ENCODE results near the gene GPSM1. TPM values are rescaled to one million over a fixed set of nuclear protein-coding genes. Genes with fewer than 3 reads are reported as not detected.

Gene GPSM1
- total and polyA plus RNA-seq, 7 donors: 0.34 to 2.3 (median 1.3) TPM

GRCh38 chr9:136325358-136325757, 2.0 kb upstream of the GPSM1 start:
- intact Hi-C loops (cut with DNase I): no loop called here
- no peak for TF ChIP-seq CTCF (IDR thresholded peaks at IDR 0.05)
- no peak for DNase-seq

GRCh38 chr9:136326061-136326760, 1.1 kb upstream of the GPSM1 start:
- peaks cover 0 to 48% (median 8%) of the 10 kb centered on the region in 3 donors for H3K27me3 ChIP-seq (ENCODE audit: insufficient read depth in 3 of 3, low read length in 2 of 3)
- H3K9me3 ChIP-seq: no peaks in the 10 kb centered on the region
- H3K36me3 ChIP-seq (ENCODE audit: insufficient read depth in 1 of 2, low read depth in 1 of 2): no peaks in the 10 kb centered on the region
- H3K4me3 ChIP-seq: no peak overlapping the region
- DNase-seq (no peak), ATAC-seq (no peak)
- WGBS, 3 donors: 26 to 38% (median 37%) methylated on average over 26 to 28 of the region's 28 CpGs
- H3K4me1 ChIP-seq: peaks cover 5% of the 10 kb centered on the region
- intact Hi-C loops (cut with DNase I): no loop called here
- no peak overlapping the region for H3K27ac ChIP-seq
- no peak for TF ChIP-seq CTCF (IDR thresholded peaks at IDR 0.05)

More at GRCh38 chr9:136325358-136325757, 2.0 kb upstream of the GPSM1 start:
- H3K27me3 ChIP-seq (ENCODE audit: insufficient read depth in 3 of 3, low read length in 2 of 3): peaks cover 0 to 52% (median 8%) of the 10 kb centered on the region in 3 donors
- no peak for ATAC-seq
- peaks cover 5% of the 10 kb centered on the region for H3K4me1 ChIP-seq
- WGBS, 3 donors: 81 to 93% (median 87%) methylated on average over 13 of the region's 13 CpGs
- no peaks in the 10 kb centered on the region for H3K36me3 ChIP-seq (ENCODE audit: insufficient read depth in 1 of 2, low read depth in 1 of 2)
- no peak overlapping the region for H3K27ac ChIP-seq
- no peak overlapping the region for H3K4me3 ChIP-seq
- no peaks in the 10 kb centered on the region for H3K9me3 ChIP-seq

- no peaks in the 10 kb centered on the region for H3K9me3 ChIP-seq
- H3K36me3 ChIP-seq (ENCODE audit: insufficient read depth in 1 of 2, low read depth in 1 of 2): no peaks in the 10 kb centered on the region
- intact Hi-C loops (cut with DNase I): no loop called here
- peaks cover 5% of the 10 kb centered on the region for H3K4me1 ChIP-seq
- peak overlapping the region; percentile 63 for H3K4me3 ChIP-seq
- ATAC-seq (peak in 1 of 4 donors; percentile 10), DNase-seq (no peak)
- no peak for TF ChIP-seq CTCF (IDR thresholded peaks at IDR 0.05)
- no peak overlapping the region for H3K27ac ChIP-seq
- WGBS, 3 donors: 35 to 39% (median 35%) methylated on average over 11 to 17 of the region's 17 CpGs
- peaks cover 0 to 43% (median 6%) of the 10 kb centered on the region in 3 donors for H3K27me3 ChIP-seq (ENCODE audit: insufficient read depth in 3 of 3, low read length in 2 of 3)
Measured at GRCh38 chr9:136326761-136327303, 507 bp upstream of the GPSM1 start.

DNA sequence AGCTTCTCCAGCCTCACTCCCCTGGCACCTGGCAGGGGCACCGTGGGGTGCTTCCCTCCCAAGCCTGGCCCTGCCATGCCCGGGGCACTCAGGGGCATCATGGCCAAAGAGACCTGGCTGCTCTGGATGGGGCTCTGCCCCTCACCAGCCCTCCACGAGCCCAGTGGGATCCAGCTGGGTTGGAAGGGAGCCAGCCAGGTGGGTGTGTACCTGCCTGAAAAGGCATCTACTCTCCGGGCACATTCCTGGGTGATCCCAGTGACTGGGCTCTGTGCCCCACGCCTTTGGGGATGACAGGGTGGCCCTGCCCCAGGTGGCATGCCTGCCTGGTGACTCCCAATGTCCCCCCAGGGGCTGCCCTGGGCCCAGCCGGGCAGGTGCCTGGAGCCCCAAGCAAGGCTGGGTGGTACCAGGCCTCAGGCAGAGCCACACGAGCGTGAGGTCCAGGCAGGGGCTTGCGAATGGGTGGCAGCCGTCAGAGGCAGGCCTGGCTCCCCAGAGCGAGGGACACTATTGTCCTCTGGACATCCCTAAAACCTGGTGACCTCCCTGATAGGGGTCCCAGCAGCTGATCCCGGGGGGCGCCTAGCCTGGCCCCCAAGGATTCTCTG, 777 bp downstream of the GPSM1 start:
- ATAC-seq (no peak), DNase-seq (no peak)
- Histone ChIP-seq H3K27me3 (ENCODE audit: insufficient read depth in 3 of 3, low read length in 2 of 3) (peaks cover 0 to 38% (median 3%) of the 10 kb centered on the region in 3 donors), H3K36me3 (ENCODE audit: insufficient read depth in 1 of 2, low read depth in 1 of 2) (no peaks in the 10 kb centered on the region), H3K4me1 (peaks cover 5% of the 10 kb centered on the region), H3K4me3 (peak overlapping the region; percentile 63), H3K27ac (no peak overlapping the region), H3K9me3 (no peaks in the 10 kb centered on the region)
- whole genome bisulfite sequencing, 3 donors: 27 to 33% (median 30%) methylated on average over 13 of the region's 13 CpGs
- TF ChIP-seq CTCF (IDR thresholded peaks at IDR 0.05): no peak
- intact Hi-C loops (cut with DNase I): no loop called here
